Hematopoietic multipotent progenitor cell treated with erythropoietin and hydrocortisone succinate and interleukin-3 and kit ligand, for 15 days (in vitro differentiated cells): ENCODE results near the gene MCM3AP.
"Not testable (repeated sequence)": the region's sequence is repeated elsewhere in the genome, so short reads cannot be mapped to it uniquely, and the experiment has no call there.

ENCODE experiments used
- DNase-seq: peaks from one replicate; pipeline ENCODE4 v3.0.0-alpha.2; 2015; ENCODE audit warnings: low spot score

Gene MCM3AP

DNA sequence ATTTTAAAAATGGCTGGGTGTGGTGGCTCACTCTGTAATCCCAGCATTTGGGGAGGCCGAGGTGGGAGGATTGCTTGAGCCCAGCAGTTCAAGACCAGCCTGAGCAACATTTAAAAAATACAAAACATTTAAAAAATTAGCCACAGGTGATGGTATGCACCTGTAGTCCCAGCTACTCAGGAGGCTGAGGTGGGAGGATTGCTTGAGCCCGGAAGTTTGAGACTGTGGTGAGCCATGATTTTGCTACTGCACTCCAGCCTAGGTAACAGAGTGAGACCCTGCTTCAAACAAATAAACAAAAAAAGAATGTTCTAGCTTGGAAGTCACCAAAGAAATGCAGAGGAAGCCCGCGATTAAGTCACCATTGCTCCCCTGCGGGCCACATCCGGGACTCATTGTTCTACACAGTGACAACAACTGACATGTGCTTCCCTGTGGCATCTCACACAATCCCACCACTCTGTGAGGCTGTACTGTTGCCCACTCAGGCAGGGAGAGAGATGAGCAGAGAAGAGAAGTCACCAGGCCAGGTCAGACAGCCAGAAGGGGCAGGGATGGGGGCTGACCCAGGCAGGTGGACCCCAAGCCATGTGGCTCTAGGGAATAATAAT is 82.7 kb downstream of the MCM3AP start:
- no peak for DNase-seq

DNA sequence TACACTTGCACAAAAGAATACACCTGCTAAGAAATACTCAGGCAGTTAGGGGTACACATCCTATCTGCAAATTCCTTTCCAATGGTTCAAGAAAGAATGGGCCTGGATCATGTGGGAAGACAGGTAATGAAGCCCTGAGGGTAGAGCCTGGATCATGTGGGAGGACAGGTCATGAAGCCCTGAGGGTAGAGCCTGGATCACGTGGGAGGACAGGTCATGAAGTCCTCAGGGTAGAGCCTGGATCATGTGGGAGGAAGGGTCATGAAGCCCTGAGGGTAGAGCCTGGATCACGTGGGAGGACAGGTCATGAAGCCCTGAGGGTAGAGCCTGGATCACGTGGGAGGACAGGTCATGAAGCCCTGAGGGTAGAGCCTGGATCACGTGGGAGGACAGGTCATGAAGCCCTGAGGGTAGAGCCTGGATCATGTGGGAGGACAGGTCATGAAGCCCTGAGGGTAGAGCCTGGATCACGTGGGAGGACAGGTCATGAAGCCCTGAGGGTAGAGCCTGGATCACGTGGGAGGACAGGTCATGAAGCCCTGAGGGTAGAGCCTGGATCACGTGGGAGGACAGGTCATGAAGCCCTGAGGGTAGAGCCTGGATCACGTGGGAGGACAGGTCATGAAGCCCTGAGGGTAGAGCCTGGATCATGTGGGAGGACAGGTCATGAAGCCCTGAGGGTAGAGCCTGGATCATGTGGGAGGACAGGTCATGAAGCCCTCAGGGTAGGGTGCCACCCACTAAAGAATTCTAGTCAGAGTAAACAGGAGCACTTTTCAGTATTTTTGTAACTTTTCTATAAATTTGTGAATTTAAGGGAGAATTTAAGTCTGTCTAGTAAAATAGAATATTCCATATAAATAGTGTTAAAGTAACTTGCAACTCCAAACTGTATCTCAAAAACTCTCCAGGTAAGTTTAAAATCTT is 84.3 kb downstream of the MCM3AP start:
- not testable (repeated sequence) for DNase-seq

DNA sequence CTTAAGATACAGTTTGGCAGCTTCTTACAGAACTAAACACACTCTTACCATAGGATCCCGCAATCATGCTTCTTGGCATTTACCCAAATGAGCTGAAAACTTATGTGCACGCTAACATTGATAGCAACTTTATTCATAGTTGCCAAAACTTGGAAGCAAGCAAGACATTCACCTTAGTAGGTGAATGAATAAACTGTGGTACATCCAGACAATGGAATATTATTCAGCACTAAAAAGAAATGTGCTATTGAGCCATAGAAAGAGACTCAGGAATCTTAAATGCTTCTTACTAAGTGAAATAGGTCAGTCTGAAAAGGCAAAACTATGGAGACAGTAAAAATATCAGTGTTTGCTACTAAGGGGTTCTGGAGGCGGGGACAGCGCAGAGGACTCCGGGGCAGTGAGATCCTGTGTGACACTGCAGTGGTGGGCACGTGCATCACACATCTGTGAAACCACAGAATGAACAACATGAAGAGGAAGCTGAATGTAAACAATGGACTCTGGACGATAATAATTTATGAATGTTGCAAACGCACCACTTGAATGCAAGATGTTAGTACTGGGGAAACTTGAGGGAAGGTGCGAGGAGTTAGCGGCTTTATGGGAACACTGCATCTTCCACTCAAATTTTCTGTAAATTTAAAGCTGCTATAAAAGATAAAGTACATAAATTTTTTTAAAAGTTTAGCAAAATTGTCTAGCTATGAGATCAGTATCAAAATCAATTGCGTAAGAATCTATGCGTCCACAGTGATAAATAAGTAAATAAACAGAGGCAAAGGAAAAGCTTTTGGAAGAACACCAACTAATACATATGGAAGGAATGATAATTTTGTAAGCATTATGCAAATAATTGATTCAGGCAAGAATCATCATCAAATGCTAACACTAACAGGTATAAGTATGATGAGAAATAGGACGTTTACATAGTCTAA is 85.7 kb downstream of the MCM3AP start:
- peak; percentile 48 for DNase-seq

DNA sequence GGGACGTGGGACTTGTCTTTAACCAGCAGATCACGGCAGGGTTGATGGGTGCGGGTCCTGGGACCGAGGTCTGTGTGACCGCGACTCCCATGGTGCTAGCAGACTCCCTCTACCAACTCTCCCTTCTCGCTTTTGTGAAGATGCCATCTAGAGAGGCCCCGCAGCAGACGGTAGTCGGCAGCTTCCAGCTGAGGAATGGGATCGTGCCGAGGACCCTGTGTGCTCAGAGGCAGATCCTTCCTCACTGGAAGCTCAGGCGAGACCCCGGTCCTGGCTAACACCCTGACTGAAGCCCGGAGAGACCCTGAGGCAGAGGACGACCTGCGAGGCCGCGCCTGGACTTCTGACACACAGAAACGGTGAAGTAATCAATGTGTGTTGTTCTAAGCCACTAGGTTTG is 88.7 kb downstream of the MCM3AP start:
- no peak for DNase-seq

DNA sequence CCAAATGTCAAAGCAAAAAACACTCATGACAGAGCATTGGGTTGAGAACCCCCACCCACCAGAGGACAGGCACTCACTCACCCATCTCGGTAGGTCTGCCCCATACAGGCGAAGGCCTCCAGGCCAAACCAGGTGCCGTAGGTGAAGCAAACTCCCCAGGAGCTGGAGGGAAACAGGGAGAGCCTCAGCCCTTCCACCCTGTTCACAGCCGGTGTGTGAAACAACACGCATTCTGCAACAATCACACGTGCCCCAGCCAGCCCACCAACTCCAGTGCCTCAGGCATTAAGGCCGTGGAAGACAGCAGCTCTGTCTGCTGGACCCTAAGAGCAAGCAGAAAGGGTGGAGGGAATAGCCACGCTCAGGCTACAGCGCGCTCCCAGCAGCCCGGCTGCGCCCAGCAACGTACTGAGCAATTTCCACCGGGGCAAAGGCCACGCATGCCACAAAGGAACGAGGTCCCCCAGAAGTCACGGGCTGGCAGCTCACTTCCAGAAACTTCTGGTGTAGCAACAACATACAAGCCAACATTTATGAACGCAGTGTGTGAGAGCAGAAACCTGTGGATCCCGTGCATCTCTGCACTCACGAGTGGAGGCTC is 89.7 kb downstream of the MCM3AP start:
- DNase-seq = no peak

GRCh38 chr21:46194374-46195334 is 90.8 kb downstream of the MCM3AP start:
- no peak for DNase-seq

DNA sequence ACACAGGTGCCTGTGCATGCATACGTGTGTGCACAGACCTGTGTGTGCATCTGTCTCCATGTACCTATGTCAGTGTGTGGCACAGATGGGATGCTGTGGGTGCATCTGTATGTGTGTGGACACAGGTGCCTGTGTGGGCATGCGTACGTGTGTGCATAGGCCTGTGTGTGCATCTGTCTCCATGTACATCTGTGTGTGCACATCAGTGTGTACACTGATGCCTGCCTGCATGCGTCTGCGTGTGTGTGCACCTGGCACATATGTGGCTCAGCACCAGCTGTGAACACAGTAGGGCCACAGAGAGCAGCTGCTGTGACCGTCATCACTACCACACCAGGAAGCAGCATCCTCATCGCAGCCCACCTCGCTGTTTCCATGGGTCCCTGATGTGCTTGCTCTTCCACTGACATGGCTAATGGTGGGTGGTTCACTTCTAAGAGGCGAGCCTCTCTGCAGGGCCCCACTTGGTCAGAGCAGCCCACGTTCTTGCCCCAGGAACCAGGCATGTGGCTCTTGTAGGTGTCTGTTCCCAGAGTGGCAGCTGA is 91.5 kb downstream of the MCM3AP start:
- no peak for DNase-seq

DNA sequence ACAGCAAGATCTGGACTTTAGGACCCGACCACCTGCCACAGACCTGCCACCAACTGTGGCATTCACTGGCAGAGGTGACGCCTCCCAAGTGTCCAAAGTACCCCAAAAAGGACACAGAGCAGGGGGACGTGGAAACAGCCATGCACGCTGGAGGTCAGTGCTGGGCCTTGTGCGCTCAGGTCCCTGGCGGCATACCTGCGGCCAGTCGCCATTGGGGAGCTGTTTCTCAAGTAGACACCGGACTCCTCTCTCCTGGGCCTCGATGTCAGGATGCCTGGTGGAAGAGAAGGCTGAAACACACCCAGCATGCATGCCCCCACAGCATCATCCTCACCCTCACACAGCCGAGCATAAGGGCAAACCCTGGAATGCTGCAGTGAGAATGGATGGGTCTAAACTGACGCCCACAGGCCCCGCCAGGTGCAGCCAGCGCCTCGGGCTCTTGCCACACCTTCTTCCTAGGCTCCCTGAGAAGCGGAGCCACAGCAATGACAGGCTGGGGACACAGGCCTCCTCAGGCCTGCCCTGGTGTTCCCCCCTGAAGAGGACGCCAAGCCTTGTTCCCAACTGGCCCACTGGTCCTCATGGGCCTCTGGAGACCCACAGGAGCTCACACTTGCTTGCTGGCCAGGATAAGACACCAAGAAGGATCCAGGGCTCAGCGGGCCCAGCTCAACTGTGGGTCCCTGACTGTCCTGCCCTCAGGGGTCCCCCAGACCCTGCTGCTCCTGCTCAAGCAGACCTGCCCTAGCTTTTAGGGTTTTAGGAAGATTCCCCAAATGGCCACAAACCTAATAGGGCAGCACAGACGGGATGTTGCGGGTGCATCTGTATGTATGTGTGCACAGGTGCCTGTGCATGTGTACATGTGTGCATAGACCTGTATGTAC is 93.5 kb downstream of the MCM3AP start:
- DNase-seq = no peak

DNA sequence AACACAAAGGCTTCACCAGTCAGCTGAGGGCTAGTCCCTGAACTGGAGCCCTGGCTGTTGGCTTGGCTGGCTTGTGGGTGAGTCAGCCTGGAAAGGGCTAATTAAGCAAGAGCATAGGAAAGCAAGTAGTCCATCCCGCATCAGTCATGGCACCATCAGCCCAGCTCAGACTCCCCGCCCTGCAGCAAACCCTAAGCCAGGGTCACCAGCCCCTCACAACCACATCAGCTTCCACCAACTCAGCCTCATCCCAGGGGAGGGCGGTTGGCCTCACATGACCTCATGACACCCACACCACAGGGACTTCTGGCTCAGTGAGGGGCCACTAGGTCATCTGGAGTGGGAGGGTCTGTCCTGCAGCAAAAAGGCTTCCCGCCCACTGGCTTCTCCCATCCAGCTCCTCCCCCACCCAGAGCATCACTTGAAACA is 94.1 kb downstream of the MCM3AP start:
- DNase-seq = no peak

DNA sequence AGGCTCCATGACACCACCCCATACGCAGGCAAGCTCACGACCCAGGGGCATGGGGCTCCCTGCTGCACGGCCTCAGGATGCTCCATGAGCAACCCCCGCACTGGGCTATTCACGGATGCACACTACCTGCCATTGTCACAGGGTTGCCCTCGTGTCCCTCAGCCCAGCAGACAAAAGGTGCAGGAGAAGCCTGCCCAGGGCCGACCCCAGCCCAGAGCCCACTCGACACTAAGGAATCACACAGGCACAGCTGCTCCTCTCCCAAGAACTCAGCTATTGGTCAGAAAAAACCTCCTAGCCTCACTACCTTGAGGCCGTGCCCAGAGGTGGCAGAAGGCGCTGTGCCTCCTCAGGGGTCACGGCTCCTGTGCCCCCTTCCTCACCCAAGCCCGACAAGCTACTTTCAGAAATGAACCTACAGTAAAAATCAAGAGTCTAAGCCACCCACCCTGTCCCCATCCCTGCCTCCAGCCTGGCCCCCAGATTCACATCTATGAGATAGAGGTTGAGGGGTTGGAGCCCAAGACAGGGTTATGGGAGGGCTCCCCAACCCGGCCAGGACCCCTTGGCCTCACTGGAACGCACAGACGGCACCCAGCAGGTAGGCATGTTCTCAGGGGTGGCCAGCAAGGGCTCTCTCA is 94.8 kb downstream of the MCM3AP start:
- no peak for DNase-seq

DNA sequence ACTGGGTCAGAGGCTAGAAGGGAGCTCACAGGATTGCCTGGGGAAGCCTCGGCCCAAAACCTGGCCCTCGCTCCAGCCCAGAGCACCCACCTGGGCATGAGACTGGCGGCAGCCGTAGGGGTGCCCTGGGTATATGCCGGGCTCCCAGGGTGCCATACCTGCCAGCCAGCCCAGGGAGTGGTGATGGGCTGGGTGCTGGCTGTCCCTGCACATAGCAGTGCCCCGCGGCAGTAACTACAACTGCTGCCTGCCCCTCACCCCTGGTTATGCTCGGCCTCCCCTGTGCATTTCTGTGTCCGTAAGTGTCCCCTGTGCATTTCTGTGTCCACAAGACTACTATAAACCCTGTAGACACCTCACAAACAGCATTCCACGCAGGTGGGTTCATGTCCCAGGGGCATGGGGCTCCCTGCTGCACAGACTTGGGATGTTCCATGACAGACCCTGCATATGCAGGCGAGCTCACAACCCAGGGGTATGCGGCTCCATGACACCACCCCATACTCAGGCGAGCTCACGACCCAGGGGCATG is 95.4 kb downstream of the MCM3AP start:
- DNase-seq = no peak

- no peak for DNase-seq
Observed at GRCh38 chr21:46189213-46189958, 96.0 kb downstream of the MCM3AP start.

GRCh38 chr21:46188226-46189212 is 96.9 kb downstream of the MCM3AP start:
- DNase-seq = peak; percentile 13

GRCh38 chr21:46187814-46188213 is 97.6 kb downstream of the MCM3AP start:
- DNase-seq = no peak

GRCh38 chr21:46187261-46187660 is 98.2 kb downstream of the MCM3AP start:
- no peak for DNase-seq

- no peak for DNase-seq
Observed at GRCh38 chr21:46185716-46186115, 99.7 kb downstream of the MCM3AP start.
